Omental fat pad (tissue), 4 donors: Measurements from ENCODE around the gene ARID5A. TPM values are rescaled to one million over a fixed set of nuclear protein-coding genes. Genes with fewer than 3 reads are reported as not detected.

Source experiments
- ATAC-seq: fragments of 150-250 bp; one replicate; pipeline ENCODE4 v1.9.1; 2016; ENCODE audit warnings: mild to moderate bottlenecking, moderate library complexity; ENCODE audit not compliant: low FRiP score
- DNase-seq: peaks from one replicate; pipeline ENCODE4 v3.0.0-alpha.2; 2019; ENCODE audit warnings: low spot score
- total RNA-seq, 4 donors: library from RNA; depleted of rRNA; stranded (reverse); fragments of >200 nt; gene quantifications; one replicate each; pipeline ENCODE4 v1.1.0, GENCODE V29; 2016
- TF ChIP-seq, protein P1 (sequence below), 3 donors: fragments of 450-650 bp; IDR thresholded peaks; one replicate each; pipeline ENCODE4 v1.5.1; 2016 to 2017; ENCODE audit warnings: antibody characterized with exemption in 3 of 3, mild to moderate bottlenecking in 3 of 3, moderate library complexity in 2 of 3

The ARID5A gene
- total RNA-seq, 4 donors from 2014 or later, result 26.2 to 79.7 (median 41.8) TPM

DNA sequence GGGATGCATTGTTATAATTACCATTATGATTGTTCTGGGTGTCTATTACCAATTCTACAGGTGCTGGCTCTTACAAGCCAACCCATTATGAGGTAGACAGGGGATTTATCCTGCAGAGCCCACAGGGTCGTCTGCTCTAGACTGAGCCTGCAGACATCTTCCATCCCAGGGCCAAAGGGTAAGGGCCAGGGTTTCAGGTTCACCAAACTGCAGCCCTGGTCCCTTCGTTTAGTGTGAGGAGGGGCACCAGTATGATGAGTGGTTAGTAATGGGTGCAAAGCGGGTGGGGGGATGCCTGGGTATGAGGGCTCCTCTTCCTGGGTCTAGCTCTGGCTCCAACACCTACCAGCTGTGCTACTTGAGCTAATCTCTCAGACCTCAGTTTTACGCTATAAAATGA is 1.2 kb upstream of the ARID5A start:
- TF ChIP-seq, protein P1, sequence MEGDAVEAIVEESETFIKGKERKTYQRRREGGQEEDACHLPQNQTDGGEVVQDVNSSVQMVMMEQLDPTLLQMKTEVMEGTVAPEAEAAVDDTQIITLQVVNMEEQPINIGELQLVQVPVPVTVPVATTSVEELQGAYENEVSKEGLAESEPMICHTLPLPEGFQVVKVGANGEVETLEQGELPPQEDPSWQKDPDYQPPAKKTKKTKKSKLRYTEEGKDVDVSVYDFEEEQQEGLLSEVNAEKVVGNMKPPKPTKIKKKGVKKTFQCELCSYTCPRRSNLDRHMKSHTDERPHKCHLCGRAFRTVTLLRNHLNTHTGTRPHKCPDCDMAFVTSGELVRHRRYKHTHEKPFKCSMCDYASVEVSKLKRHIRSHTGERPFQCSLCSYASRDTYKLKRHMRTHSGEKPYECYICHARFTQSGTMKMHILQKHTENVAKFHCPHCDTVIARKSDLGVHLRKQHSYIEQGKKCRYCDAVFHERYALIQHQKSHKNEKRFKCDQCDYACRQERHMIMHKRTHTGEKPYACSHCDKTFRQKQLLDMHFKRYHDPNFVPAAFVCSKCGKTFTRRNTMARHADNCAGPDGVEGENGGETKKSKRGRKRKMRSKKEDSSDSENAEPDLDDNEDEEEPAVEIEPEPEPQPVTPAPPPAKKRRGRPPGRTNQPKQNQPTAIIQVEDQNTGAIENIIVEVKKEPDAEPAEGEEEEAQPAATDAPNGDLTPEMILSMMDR (IDR thresholded peaks at IDR 0.05), result no peak
- ATAC-seq, result no peak
- no peak for DNase-seq

DNA sequence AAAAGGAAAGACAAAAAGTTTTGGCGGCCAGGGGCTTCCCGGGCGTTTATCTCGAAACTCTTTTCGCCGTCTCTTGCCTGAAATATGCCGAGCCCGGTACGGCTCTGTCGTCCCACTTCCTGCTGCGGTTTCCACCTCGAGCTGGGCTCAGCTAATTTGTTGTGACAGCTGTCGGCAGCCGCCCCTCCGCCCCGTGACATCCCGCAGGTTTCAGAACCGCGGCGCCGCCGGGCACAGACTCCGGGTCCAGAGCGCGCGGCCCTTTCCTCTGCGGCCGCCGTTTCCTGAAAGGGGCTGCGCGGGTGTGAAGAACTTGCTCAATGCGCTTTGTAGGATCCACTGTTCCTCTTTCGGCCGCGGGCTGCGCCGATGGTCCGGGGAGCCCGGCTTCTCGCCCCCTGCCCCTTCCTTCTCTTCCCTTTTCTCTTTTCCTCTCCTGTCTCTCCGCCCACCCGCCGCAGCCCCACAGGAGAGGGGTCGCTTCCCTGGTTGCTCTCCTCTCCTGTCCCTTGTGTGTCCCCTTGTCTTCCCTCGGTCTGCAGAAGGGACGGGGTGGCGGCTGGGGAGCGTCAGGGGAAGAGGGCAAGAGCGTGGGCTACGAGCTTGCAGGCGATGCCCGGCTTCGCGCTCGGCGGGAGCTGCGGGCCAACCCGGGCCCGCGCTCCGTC is 648 bp downstream of the ARID5A start:
- DNase-seq (no peak), ATAC-seq (no peak)
- TF ChIP-seq, protein P1 (IDR thresholded peaks at IDR 0.05), result no peak

DNA sequence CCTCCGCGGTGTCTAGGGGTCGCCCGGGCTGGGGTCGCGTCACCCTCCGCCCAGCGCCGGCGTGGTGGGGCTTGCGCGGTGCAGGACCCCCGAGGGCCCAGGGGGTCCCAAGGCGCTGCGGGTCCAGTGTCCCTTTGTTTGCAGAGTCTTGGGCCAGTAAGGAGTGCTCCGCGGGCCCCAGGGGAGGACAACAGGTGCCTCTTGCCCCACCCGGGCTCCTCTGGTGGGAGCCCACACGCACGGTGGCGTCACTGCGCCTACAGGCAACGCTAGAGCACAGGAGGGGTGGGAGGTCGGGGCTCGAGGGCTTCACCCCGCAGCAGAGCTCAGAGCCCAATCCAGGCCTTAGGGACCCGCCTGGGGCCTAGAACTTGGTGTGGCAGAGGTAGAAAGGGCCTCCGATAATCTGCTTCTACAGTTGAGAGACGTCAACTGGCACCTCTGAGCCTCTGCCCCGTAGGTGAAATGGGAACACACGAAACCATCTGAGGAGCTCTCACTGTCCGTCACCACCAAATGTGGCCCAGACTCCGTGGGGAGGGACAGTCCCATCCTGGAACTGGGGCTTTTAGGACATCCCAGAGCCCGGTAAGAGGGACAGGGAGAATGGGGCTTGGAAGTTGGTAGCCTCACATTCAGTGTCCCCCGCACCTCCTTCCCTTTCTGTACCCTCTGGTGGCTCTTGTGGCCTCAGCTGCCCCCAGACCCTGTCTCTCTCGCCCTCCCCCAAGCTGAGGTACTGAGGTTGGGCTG is 1.4 kb downstream of the ARID5A start:
- no peak for ATAC-seq
- TF ChIP-seq, protein P1 (IDR thresholded peaks at IDR 0.05), result no peak
- DNase-seq, result no peak

DNA sequence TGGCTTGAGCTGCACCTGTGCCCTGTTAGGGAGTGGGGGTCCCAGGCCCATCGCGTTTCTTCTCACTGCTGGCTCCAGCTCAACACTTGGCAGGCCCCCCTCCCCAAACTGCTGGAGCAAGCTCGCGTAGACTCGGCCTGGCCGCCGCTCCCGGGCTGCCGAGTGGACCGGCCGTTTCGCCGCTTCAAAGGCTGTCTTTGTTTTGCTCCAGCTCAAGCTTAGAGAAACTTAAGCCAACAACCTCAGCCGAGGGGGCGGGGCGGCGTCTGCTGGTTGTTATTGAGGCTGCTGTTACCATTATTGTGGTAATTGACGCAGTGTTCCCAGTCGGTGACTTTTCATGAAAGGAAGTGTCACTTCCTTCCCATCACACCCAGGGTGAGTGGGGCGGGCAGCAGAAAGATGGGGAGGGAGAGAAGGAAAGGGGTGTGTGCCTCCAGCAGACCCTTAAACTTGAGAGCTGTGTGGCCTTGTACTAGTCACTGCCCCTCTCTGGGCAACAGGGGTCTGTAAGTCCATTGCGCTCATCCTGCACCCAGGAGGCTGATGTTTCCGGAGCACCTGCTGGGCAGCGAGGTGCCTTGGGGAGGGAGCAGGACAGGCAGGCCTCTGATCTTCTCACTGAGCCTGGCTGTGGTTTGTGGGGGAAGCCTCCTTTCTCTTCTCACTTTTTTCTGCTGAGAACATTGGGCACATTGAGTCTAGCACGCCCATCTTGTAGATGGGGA is 2.1 kb downstream of the ARID5A start:
- TF ChIP-seq, protein P1 (IDR thresholded peaks at IDR 0.05), result no peak
- no peak for DNase-seq
- ATAC-seq, result no peak

DNA sequence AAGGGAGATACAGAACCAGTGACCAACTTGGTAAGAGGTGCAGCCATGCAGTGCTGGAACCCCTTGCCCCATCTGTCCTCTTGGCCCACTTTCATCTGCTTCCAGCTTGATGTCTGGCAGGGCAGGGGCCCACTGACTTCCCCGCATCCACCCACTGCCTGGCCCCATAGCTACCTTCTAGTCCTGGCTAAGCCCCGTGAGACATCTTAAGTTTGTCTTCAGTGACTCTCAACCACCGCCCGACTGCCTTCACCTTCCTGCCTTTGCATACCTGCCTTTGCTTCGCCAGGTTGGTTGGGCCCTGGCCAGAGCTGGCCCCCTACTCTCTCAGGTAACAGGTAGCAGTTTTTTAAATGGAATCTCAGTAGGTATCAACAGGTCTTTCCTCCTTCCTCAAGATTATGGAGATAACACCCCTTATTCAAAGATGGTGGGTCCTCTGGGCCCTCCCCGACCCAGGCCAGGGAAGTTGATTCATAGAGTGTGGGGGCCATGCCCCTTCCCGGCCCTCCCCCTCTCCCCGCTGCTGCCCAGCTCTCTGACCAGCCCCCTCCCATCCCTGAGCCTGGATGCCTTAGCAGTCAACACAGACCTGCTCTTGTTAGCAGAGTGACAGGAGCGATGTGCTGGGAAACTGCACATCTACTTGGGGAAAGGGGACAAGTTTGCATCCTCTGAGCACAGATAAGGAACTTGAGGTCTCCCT is 2.8 kb downstream of the ARID5A start:
- ATAC-seq, result no peak
- TF ChIP-seq, protein P1 (IDR thresholded peaks at IDR 0.05), result no peak
- no peak for DNase-seq

DNA sequence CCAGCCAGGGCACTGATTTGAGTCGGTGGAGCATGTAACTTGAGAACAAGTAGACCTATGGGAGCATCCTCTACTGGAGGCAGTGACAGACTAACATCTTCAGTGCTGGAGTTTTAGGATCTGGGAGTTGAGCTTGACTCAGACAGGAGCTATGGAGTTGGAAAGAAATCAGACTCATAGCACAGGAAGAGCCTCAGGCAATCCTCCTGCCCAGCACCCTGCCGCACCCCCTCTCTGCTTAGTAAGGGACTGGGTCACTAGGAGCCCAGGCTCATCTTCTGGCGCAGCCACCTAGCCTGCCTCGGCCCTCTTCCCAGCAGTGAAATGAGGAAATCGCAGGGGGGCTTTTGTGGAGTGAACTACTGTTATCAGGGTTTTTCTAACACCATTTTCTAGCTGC is 3.6 kb downstream of the ARID5A start:
- TF ChIP-seq, protein P1 (IDR thresholded peaks at IDR 0.05), result no peak
- ATAC-seq (no peak), DNase-seq (no peak)
